Pancreas (tissue), 10 donors: ENCODE measurements around the gene ARHGAP26. TPM values are rescaled to one million over a fixed set of nuclear protein-coding genes. Genes with fewer than 3 reads are reported as not detected.
"Not testable (repeated sequence)": the region's sequence is repeated elsewhere in the genome, so short reads cannot be mapped to it uniquely, and the experiment has no call there.

Experiments
- ATAC-seq, 4 donors: fragments of 200-7000 bp; cut with Tn5 transposase; one replicate each; pipeline versions ENCODE4 v1.8.0 to v1.9.1; 2020; ENCODE audit warnings: mild to moderate bottlenecking in 4 of 4, moderate library complexity in 4 of 4
- DNase-seq, 6 donors: peaks; one replicate each; pipeline ENCODE4 v3.0.0-alpha.2; 2020
- FAIRE-seq: peaks from 2 replicates; lab custom pipeline; 2012; peaks lifted over from hg19 to GRCh38; lab: Jason Lieb, UNC
- H3K27ac ChIP-seq, 4 donors: fragments of 200-600 bp; sonication (generic); 1 replicate in 3 of 4; 2 replicates in 1 of 4; pipeline versions ENCODE4 v1.5.0 to v1.8.0; 2020
- H3K27me3 ChIP-seq, 4 donors: fragments of 200-600 bp; one replicate each; pipeline ENCODE4 v1.8.0; 2021
- H3K36me3 ChIP-seq, 3 donors: fragments of 200-600 bp; sonication (generic) in 1 of 3; one replicate each; pipeline versions ENCODE4 v1.5.0 to v1.8.0; 2020 to 2021
- H3K4me1 ChIP-seq, 3 donors: fragments of 200-600 bp; one replicate each; pipeline ENCODE4 v1.8.0; 2021
- H3K4me3 ChIP-seq, 4 donors: fragments of 200-600 bp; sonication (generic) in 2 of 4; one replicate each; pipeline versions ENCODE4 v1.5.0 to v1.8.0; 2020 to 2021
- H3K9me3 ChIP-seq, 4 donors: fragments of 200-600 bp; one replicate each; pipeline ENCODE4 v1.8.0; 2021
- WGBS, 2 donors: extraction: QIAGEN DNeasy Blood & Tissue Kit; methylation state at CpG; one replicate each; pipeline ENCODE4 v1.1.7; 2013; 5-methylcytosine and 5-hydroxymethylcytosine counted together
- intact Hi-C, 3 donors: fragments of 100-400 bp; cut with DNase I; formaldehyde crosslinking; loops; one replicate each; pipeline versions ENCODE4 v1.11.1 to v1.14.2; 2022
- polyA plus RNA-seq, 2 donors: library from polyadenylated mRNA; stranded (reverse); fragments of 200-250 nt; gene quantifications; one replicate each; pipeline ENCODE4 v1.2.3, GENCODE V29; 2013
- total RNA-seq, 6 donors: library from RNA; stranded (reverse); fragmentation: NEBNext Ultra II Directional in 4 of 6; extraction: Animal tissue kit (Norgen Biotek cat#: 25700) in 4 of 6; gene quantifications; one replicate each; pipeline versions ENCODE4 v1.2.1 to v1.2.4, GENCODE V29; 2021 to 2023
- TF ChIP-seq, protein P1 (sequence below), 4 donors: fragments of 200-600 bp; sonication (generic) in 3 of 4; IDR thresholded peaks; one replicate each; pipeline versions ENCODE4 v1.5.0 to v1.8.0; 2021; ENCODE audit warnings: antibody characterized with exemption in 4 of 4
- donor health status: healthy with polysubstance abuse.
- donor health status: DM: no; HTN: no; CAD: no; lungs with moderate emphysema.
- donor health status: DM: no; HTN: no; CAD: no.
- donor health status: control.
- donor health status: control.
- donor health status: Bipolar disorder and iron deficiency.
- donor health status: DM: yes; HTN: yes; CAD: no.
- donor health status: DM: no; HTN: no; CAD: no.
- donor health status: DM: no; HTN: no; CAD: no.
- donor health status: DM: yes; HTN: yes; CAD: no.

The ARHGAP26 gene
- total and polyA plus RNA-seq, 8 donors = 3.0 to 28.1 (median 10.3) TPM

- ATAC-seq (no peak), FAIRE-seq (no peak), DNase-seq (no peak)
- no peaks in the 10 kb centered on the region for H3K9me3 ChIP-seq
- no peak overlapping the region for H3K27ac ChIP-seq
- 89 to 91% methylated on average over 4 of the region's 4 CpGs for WGBS, 2 donors
- no peaks in the 10 kb centered on the region for H3K27me3 ChIP-seq
- H3K4me1 ChIP-seq = no peaks in the 10 kb centered on the region
- intact Hi-C loops = no loop called here
- H3K4me3 ChIP-seq = no peak overlapping the region
- H3K36me3 ChIP-seq = no peaks in the 10 kb centered on the region
- TF ChIP-seq, protein P1, sequence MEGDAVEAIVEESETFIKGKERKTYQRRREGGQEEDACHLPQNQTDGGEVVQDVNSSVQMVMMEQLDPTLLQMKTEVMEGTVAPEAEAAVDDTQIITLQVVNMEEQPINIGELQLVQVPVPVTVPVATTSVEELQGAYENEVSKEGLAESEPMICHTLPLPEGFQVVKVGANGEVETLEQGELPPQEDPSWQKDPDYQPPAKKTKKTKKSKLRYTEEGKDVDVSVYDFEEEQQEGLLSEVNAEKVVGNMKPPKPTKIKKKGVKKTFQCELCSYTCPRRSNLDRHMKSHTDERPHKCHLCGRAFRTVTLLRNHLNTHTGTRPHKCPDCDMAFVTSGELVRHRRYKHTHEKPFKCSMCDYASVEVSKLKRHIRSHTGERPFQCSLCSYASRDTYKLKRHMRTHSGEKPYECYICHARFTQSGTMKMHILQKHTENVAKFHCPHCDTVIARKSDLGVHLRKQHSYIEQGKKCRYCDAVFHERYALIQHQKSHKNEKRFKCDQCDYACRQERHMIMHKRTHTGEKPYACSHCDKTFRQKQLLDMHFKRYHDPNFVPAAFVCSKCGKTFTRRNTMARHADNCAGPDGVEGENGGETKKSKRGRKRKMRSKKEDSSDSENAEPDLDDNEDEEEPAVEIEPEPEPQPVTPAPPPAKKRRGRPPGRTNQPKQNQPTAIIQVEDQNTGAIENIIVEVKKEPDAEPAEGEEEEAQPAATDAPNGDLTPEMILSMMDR (IDR thresholded peaks at IDR 0.05) = no peak
These were observed 428.2 kb downstream of the ARHGAP26 start for GRCh38 chr5:143198332-143198731.

- H3K9me3 ChIP-seq = no peaks in the 10 kb centered on the region
- DNase-seq (no peak), FAIRE-seq (no peak), ATAC-seq (no peak)
- H3K27ac ChIP-seq = no peak overlapping the region
- TF ChIP-seq, protein P1 (IDR thresholded peaks at IDR 0.05) = no peak
- 93 to 96% methylated on average over 1 of the region's 1 CpG for WGBS, 2 donors
- H3K27me3 ChIP-seq = no peaks in the 10 kb centered on the region
- intact Hi-C loops = no loop called here
- no peaks in the 10 kb centered on the region for H3K4me1 ChIP-seq
- no peak overlapping the region for H3K4me3 ChIP-seq
- no peaks in the 10 kb centered on the region for H3K36me3 ChIP-seq
These were observed 429.0 kb downstream of the ARHGAP26 start for GRCh38 chr5:143199161-143199560.

DNA sequence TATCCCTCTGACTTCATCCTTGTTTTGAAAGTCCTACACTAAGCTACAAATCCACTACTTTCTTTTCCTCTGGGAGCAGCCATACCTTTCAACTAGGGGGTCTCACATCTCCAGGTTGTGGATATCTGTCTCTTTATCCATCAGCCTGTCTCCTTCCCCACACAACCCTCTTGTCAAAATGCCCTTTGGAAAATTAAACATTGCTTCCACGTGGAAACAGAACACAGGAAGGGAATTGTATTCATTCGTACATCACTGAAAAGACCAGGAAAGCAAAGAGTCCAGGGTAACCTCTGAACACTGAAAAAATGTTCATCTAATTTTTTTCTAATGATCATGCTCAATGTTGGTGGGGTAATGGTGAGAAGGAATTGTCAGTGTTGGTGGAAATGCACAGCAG is 429.7 kb downstream of the ARHGAP26 start:
- 64 to 75% methylated on average over 2 of the region's 2 CpGs for WGBS, 2 donors
- Histone ChIP-seq H3K9me3 (no peaks in the 10 kb centered on the region), H3K27ac (no peak overlapping the region), H3K27me3 (no peaks in the 10 kb centered on the region), H3K4me1 (no peaks in the 10 kb centered on the region), H3K36me3 (no peaks in the 10 kb centered on the region), H3K4me3 (no peak overlapping the region)
- TF ChIP-seq, protein P1 (IDR thresholded peaks at IDR 0.05) = no peak
- intact Hi-C loops = no loop called here
- ATAC-seq (no peak), FAIRE-seq (no peak), DNase-seq (no peak)

- TF ChIP-seq, protein P1 (IDR thresholded peaks at IDR 0.05) = no peak
- Histone ChIP-seq H3K27ac (no peak overlapping the region), H3K4me3 (no peak overlapping the region), H3K9me3 (no peaks in the 10 kb centered on the region), H3K4me1 (no peaks in the 10 kb centered on the region), H3K27me3 (no peaks in the 10 kb centered on the region), H3K36me3 (no peaks in the 10 kb centered on the region)
- DNase-seq (no peak), ATAC-seq (peak in 2 of 4 donors; percentile 39 to 56), FAIRE-seq (no peak)
- intact Hi-C loops = no loop called here
- WGBS, 2 donors = 69 to 81% methylated on average over 1 of the region's 1 CpG
These were observed 430.7 kb downstream of the ARHGAP26 start for GRCh38 chr5:143200781-143201398.

DNA sequence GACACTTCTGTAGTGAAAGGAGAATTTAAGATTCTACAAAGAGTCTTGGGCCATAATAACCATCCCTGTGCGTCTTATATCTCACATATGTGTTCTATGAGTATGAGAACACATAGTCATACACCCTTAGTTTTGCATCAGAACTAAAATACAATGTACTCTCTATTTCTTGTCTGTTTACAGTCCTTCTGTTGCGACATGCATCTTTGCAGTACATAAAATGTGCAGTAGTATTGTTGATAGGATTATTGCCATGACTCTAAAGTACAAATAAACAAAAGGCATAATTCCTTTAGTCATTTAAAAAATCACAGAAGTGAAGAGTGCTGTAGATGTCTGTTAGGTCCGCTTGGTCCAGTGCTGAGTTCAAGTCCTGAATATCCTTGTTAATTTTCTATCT is 431.4 kb downstream of the ARHGAP26 start:
- no peaks in the 10 kb centered on the region for H3K36me3 ChIP-seq
- no peaks in the 10 kb centered on the region for H3K9me3 ChIP-seq
- H3K27ac ChIP-seq = no peak overlapping the region
- H3K27me3 ChIP-seq = no peaks in the 10 kb centered on the region
- FAIRE-seq (no peak), DNase-seq (no peak), ATAC-seq (no peak)
- H3K4me3 ChIP-seq = no peak overlapping the region
- intact Hi-C loops = no loop called here
- WGBS, 2 donors = 93 to 98% methylated on average over 3 of the region's 3 CpGs
- TF ChIP-seq, protein P1 (IDR thresholded peaks at IDR 0.05) = no peak
- no peaks in the 10 kb centered on the region for H3K4me1 ChIP-seq

GRCh38 chr5:143203301-143203956 is 433.3 kb downstream of the ARHGAP26 start:
- H3K4me1 ChIP-seq, H3K27me3 ChIP-seq, H3K27ac ChIP-seq, H3K9me3 ChIP-seq, intact Hi-C loops, H3K36me3 ChIP-seq, FAIRE-seq, DNase-seq, H3K4me3 ChIP-seq, ATAC-seq: not testable (repeated sequence)
- 91 to 96% methylated on average over 4 of the region's 4 CpGs for WGBS, 2 donors
